LNCAP (cell line): ENCODE data around the gene AKT1S1.

Source experiments
- TF ChIP-seq, protein P1 (sequence below): fragments of 450-650 bp; IDR thresholded peaks from 2 replicates; pipeline ENCODE4 v1.5.1; 2017; ENCODE audit warnings: mild to moderate bottlenecking

Gene AKT1S1

DNA sequence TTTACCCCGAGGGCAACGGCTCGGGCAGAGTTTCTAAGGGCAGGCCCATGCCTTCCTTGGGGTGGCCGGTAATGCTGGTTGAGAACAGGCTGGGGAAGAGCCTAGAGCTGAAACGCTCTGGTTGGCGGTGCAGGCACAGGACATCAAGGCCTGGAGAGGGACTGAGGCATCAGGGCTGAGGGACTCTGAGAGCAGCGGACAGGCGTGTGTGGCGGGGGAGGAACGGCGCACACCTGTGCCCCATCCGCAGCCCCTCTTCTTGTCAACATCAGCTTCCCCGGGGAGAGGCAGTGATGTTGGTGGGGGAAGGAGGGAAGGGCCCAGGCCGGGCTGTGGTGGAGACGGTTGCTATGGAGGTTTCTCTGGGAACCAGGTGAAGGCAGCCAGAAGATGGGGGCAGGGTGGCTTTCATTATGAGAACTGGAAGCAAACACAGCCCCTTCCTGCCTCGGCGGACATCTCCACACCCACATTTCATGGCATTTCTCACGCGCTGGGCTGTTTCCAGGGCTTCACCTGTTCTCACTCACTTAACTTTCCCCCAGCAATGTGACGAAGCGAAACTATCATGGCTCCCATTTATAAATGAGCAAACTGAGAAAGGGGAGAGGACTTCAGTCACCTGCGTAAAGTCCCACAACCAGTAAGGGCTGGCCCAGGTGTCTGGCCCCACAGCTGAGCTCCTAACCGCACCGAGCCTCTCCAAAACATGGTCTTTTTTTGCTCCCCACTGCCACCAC is 43.6 kb upstream of the AKT1S1 start:
- TF ChIP-seq, protein P1, sequence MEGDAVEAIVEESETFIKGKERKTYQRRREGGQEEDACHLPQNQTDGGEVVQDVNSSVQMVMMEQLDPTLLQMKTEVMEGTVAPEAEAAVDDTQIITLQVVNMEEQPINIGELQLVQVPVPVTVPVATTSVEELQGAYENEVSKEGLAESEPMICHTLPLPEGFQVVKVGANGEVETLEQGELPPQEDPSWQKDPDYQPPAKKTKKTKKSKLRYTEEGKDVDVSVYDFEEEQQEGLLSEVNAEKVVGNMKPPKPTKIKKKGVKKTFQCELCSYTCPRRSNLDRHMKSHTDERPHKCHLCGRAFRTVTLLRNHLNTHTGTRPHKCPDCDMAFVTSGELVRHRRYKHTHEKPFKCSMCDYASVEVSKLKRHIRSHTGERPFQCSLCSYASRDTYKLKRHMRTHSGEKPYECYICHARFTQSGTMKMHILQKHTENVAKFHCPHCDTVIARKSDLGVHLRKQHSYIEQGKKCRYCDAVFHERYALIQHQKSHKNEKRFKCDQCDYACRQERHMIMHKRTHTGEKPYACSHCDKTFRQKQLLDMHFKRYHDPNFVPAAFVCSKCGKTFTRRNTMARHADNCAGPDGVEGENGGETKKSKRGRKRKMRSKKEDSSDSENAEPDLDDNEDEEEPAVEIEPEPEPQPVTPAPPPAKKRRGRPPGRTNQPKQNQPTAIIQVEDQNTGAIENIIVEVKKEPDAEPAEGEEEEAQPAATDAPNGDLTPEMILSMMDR: no peak

DNA sequence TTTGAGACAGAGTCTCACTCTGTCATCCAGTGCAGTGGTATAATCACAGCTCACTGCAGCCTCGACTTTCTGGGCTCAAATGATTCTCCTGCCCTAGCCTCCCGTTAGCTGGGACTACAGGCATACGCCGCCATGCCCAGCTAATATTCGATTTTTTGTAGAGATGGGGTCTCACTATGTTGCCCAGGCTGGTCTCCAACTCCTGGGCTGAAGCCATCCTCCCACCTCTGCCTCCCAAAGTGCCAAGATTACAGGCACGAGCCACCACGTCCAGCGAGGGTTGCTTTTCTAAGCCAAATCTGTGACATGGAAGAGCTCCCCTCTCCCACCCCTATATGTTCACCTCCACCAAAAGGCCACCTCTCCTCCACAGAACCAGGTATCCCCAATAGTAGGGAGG is 40.9 kb upstream of the AKT1S1 start:
- TF ChIP-seq, protein P1: no peak

DNA sequence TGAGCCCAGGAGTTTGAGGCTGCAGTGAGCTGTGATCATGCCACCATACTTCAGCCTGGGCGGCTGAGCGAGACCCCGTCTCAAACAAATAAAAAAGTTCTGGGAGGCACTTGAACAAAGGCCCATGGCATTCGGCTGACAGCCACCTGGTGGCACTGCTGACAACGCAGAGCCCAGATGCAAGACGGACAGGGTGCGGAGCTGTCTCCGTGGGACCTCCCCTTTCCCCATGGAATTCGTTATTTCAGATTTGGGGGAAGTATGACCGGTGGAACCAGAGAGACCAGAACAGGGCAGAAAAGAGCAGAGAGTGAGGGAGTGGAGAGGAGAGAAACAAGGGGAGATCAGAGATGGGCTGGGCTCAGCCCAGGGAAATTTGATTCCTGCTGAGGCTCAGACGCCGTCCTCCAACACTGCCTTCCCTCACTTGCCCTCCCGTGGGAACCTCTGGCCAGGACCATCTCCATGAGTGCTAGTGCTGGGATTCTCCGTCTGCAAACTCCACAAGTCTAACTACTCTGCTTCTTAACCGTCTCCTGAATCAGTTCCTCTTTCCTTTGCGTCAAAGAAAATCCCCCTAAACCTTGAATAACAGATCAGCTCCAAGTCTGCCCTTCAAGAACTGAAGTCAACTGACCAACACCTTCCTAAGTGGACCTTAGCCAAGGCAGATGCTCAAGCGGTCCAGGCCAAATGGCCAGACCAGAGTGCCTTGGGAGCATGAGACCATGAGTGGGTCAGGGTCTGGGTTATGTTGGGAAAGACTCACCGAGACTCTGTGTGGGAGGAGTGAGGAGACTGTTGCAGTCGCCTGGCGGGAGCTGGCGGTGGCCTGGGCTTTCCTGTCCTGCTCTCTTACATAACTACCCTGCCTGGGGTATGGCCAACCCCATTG is 39.9 kb upstream of the AKT1S1 start:
- TF ChIP-seq, protein P1: peak; percentile 13; the same call in 1 of the 2 replicates

DNA sequence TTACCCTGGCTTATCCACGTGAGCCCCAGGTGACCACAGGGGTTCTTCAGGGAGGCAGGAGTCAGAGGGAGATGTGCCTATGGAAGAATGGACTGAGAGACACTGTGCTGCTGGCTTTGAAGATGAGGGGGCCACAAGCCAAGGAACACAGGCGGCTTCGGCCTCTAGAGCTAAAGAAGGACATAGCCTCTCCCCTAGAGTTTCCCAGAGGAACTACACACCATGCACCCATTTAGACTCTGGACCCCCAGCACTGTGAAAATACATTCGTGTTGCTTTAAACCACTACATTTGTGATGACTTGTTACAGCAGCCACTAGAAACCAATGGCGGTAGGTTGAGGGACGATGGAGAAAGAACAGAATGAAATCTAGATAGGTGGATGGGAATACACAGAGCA is 38.1 kb upstream of the AKT1S1 start:
- TF ChIP-seq, protein P1: no peak

GRCh38 chr19:49913720-49914119 is 36.6 kb upstream of the AKT1S1 start:
- TF ChIP-seq, protein P1: no peak

GRCh38 chr19:49912965-49913685 is 36.0 kb upstream of the AKT1S1 start:
- TF ChIP-seq, protein P1: no peak

GRCh38 chr19:49911381-49912145 is 34.4 kb upstream of the AKT1S1 start:
- TF ChIP-seq, protein P1: no peak
